Stimulated activated effector memory CD8-positive, alpha-beta T cell treated with anti-CD3 and anti-CD28 coated beads, Interleukin-12 subunit alpha, Interleukin-12 subunit beta, amount 100 ng/mL, for 72 hours (primary cell): ENCODE measurements around the gene HAUS8.

Experiments used
- ATAC-seq: fragments of 150-1000 bp; cut with Tn5 transposase; 2 replicates; pipeline ENCODE4 v1.10.0; 2021
- DNase-seq, 2 donors: peaks; one replicate each; pipeline ENCODE4 v3.0.0; 2021 to 2022; ENCODE audit warnings: low spot score in 2 of 2
- H3K27ac Mint-ChIP-seq: one replicate; pipeline ENCODE4 v1.8.0; 2022; ENCODE audit warnings: mild to moderate bottlenecking, mixed read lengths
- H3K36me3 Mint-ChIP-seq: one replicate; pipeline ENCODE4 v1.8.0; 2022; ENCODE audit warnings: mild to moderate bottlenecking, mixed read lengths
- H3K4me1 Mint-ChIP-seq: one replicate; pipeline ENCODE4 v1.8.0; 2022; ENCODE audit warnings: mixed read lengths
- H3K4me3 Mint-ChIP-seq: one replicate; pipeline ENCODE4 v1.8.0; 2022; ENCODE audit warnings: mild to moderate bottlenecking, mixed read lengths
- H3K9me3 Mint-ChIP-seq: one replicate; pipeline ENCODE4 v1.8.0; 2022; ENCODE audit warnings: mixed read lengths

The HAUS8 gene

GRCh38 chr19:17070421-17070820 lies 4.8 kb downstream of the HAUS8 start:
- peaks cover 82% of the 10 kb centered on the region for H3K36me3 Mint-ChIP-seq
- H3K27ac Mint-ChIP-seq, result peak overlapping the region; percentile 6
- ATAC-seq, result no peak
- H3K4me1 Mint-ChIP-seq, result peaks cover 56% of the 10 kb centered on the region
- H3K4me3 Mint-ChIP-seq, result no peak overlapping the region
- DNase-seq, result no peak
- H3K9me3 Mint-ChIP-seq, result no peaks in the 10 kb centered on the region

- ATAC-seq (no peak), DNase-seq (no peak)
- H3K4me3 Mint-ChIP-seq, result no peak overlapping the region
- peaks cover 84% of the 10 kb centered on the region for H3K36me3 Mint-ChIP-seq
- H3K9me3 Mint-ChIP-seq, result no peaks in the 10 kb centered on the region
- H3K4me1 Mint-ChIP-seq, result peaks cover 60% of the 10 kb centered on the region
- no peak overlapping the region for H3K27ac Mint-ChIP-seq
Observed at GRCh38 chr19:17069193-17069592, 6.1 kb downstream of the HAUS8 start.

GRCh38 chr19:17063428-17063827 lies 11.8 kb downstream of the HAUS8 start:
- Mint-ChIP-seq H3K9me3 (no peaks in the 10 kb centered on the region), H3K27ac (no peak overlapping the region)

GRCh38 chr19:17061691-17062090 lies 13.6 kb downstream of the HAUS8 start:
- no peak overlapping the region for H3K27ac Mint-ChIP-seq
- no peak overlapping the region for H3K4me3 Mint-ChIP-seq
- peaks cover 83% of the 10 kb centered on the region for H3K36me3 Mint-ChIP-seq
- no peaks in the 10 kb centered on the region for H3K9me3 Mint-ChIP-seq
- no peak for ATAC-seq
- H3K4me1 Mint-ChIP-seq, result peaks cover 20% of the 10 kb centered on the region
- DNase-seq, result no peak

More at GRCh38 chr19:17063428-17063827, 11.8 kb downstream of the HAUS8 start:
- no peak overlapping the region for H3K4me3 Mint-ChIP-seq
- peaks cover 81% of the 10 kb centered on the region for H3K36me3 Mint-ChIP-seq
- DNase-seq (no peak), ATAC-seq (no peak)
- H3K4me1 Mint-ChIP-seq, result peaks cover 29% of the 10 kb centered on the region

- DNase-seq (no peak), ATAC-seq (no peak)
- Mint-ChIP-seq H3K9me3 (no peaks in the 10 kb centered on the region), H3K36me3 (peaks cover 83% of the 10 kb centered on the region), H3K27ac (no peak overlapping the region), H3K4me3 (no peak overlapping the region), H3K4me1 (peaks cover 15% of the 10 kb centered on the region)
Observed at GRCh38 chr19:17061205-17061604, 14.0 kb downstream of the HAUS8 start.

GRCh38 chr19:17060802-17061201 lies 14.4 kb downstream of the HAUS8 start:
- Mint-ChIP-seq H3K4me1 (peaks cover 14% of the 10 kb centered on the region), H3K36me3 (peaks cover 83% of the 10 kb centered on the region), H3K27ac (no peak overlapping the region), H3K4me3 (no peak overlapping the region), H3K9me3 (no peaks in the 10 kb centered on the region)
- DNase-seq (no peak), ATAC-seq (no peak)

- no peaks in the 10 kb centered on the region for H3K4me1 Mint-ChIP-seq
- ATAC-seq (no peak), DNase-seq (no peak)
- no peaks in the 10 kb centered on the region for H3K9me3 Mint-ChIP-seq
- H3K27ac Mint-ChIP-seq, result peak overlapping the region; percentile 6
- peaks cover 83% of the 10 kb centered on the region for H3K36me3 Mint-ChIP-seq
- no peak overlapping the region for H3K4me3 Mint-ChIP-seq
Observed at GRCh38 chr19:17058236-17058635, 17.0 kb downstream of the HAUS8 start.

GRCh38 chr19:17055636-17056035 lies 19.6 kb downstream of the HAUS8 start:
- no peak for DNase-seq

GRCh38 chr19:17054746-17055145 lies 20.5 kb downstream of the HAUS8 start:
- DNase-seq (no peak), ATAC-seq (no peak)
- Mint-ChIP-seq H3K9me3 (no peaks in the 10 kb centered on the region), H3K27ac (no peak overlapping the region), H3K36me3 (peaks cover 93% of the 10 kb centered on the region), H3K4me3 (no peak overlapping the region), H3K4me1 (no peaks in the 10 kb centered on the region)

More at GRCh38 chr19:17055636-17056035, 19.6 kb downstream of the HAUS8 start:
- no peaks in the 10 kb centered on the region for H3K9me3 Mint-ChIP-seq
- no peak overlapping the region for H3K27ac Mint-ChIP-seq
- H3K4me1 Mint-ChIP-seq, result no peaks in the 10 kb centered on the region
- H3K36me3 Mint-ChIP-seq, result peaks cover 93% of the 10 kb centered on the region
- ATAC-seq, result no peak
- H3K4me3 Mint-ChIP-seq, result no peak overlapping the region

- Mint-ChIP-seq H3K4me3 (no peak overlapping the region), H3K27ac (no peak overlapping the region), H3K9me3 (no peaks in the 10 kb centered on the region), H3K4me1 (no peaks in the 10 kb centered on the region), H3K36me3 (peaks cover 87% of the 10 kb centered on the region)
- ATAC-seq (no peak), DNase-seq (no peak)
Observed at GRCh38 chr19:17052439-17052838, 22.8 kb downstream of the HAUS8 start.

- Mint-ChIP-seq H3K36me3 (peaks cover 65% of the 10 kb centered on the region), H3K9me3 (no peaks in the 10 kb centered on the region)
- DNase-seq, result no peak
Observed at GRCh38 chr19:17049711-17050280, 25.5 kb downstream of the HAUS8 start.

GRCh38 chr19:17048885-17049453 lies 26.3 kb downstream of the HAUS8 start:
- no peak for DNase-seq
- ATAC-seq, result no peak
- Mint-ChIP-seq H3K9me3 (no peaks in the 10 kb centered on the region), H3K27ac (no peak overlapping the region), H3K4me3 (no peak overlapping the region), H3K36me3 (peaks cover 60% of the 10 kb centered on the region), H3K4me1 (no peaks in the 10 kb centered on the region)

More at GRCh38 chr19:17049711-17050280, 25.5 kb downstream of the HAUS8 start:
- Mint-ChIP-seq H3K4me1 (no peaks in the 10 kb centered on the region), H3K4me3 (no peak overlapping the region), H3K27ac (no peak overlapping the region)
- ATAC-seq, result no peak

GRCh38 chr19:17045907-17046502 lies 29.2 kb downstream of the HAUS8 start:
- Mint-ChIP-seq H3K4me3 (no peak overlapping the region), H3K36me3 (peaks cover 34% of the 10 kb centered on the region), H3K4me1 (no peaks in the 10 kb centered on the region), H3K9me3 (no peaks in the 10 kb centered on the region), H3K27ac (peak overlapping the region; percentile 55)
- DNase-seq, result no peak
- ATAC-seq, result no peak

GRCh38 chr19:17043744-17044143 lies 31.5 kb downstream of the HAUS8 start:
- H3K4me3 Mint-ChIP-seq, result no peak overlapping the region
- no peaks in the 10 kb centered on the region for H3K9me3 Mint-ChIP-seq
- peaks cover 14% of the 10 kb centered on the region for H3K36me3 Mint-ChIP-seq
- H3K27ac Mint-ChIP-seq, result no peak overlapping the region
- ATAC-seq, result no peak
- no peak for DNase-seq
- no peaks in the 10 kb centered on the region for H3K4me1 Mint-ChIP-seq

- Mint-ChIP-seq H3K27ac (peak overlapping the region; percentile 56), H3K36me3 (peaks cover 4% of the 10 kb centered on the region), H3K9me3 (no peaks in the 10 kb centered on the region), H3K4me3 (no peak overlapping the region), H3K4me1 (no peaks in the 10 kb centered on the region)
- no peak for ATAC-seq
- DNase-seq, result no peak
Observed at GRCh38 chr19:17041976-17042375, 33.3 kb downstream of the HAUS8 start.

- no peak for DNase-seq
- Mint-ChIP-seq H3K4me1 (no peaks in the 10 kb centered on the region), H3K27ac (no peak overlapping the region), H3K36me3 (no peaks in the 10 kb centered on the region), H3K4me3 (no peak overlapping the region), H3K9me3 (no peaks in the 10 kb centered on the region)
- no peak for ATAC-seq
Observed at GRCh38 chr19:17037966-17038500, 37.2 kb downstream of the HAUS8 start.
